GM13977 (cell line): Measurements from ENCODE around the gene CEACAM20.
A peak's percentile ranks its signal among the peaks of the same experiment; 100 is the strongest.

ENCODE experiments used
- DNase-seq: peaks from one replicate; pipeline ENCODE4 v3.0.0; 2012; ENCODE audit warnings: low spot score
- in situ Hi-C: fragments of 300-500 bp; cut with MboI; formaldehyde crosslinking; loops from one replicate; pipeline ENCODE4 v1.12.0; 2022; ENCODE audit warnings: low sequenced_read_pairs, low pct_unique_long_range_greater_than_20kb, mixed read lengths, inconsistent platforms; ENCODE audit not compliant: unreplicated experiment
- TF ChIP-seq, protein P1 (sequence below): IDR thresholded peaks from 2 replicates; pipeline ENCODE4 v1.5.1; 2012; ENCODE audit warnings: mild to moderate bottlenecking, control low read depth; ENCODE audit not compliant: insufficient read depth; ENCODE audit errors: extremely low read depth, missing control alignments

Gene CEACAM20

DNA sequence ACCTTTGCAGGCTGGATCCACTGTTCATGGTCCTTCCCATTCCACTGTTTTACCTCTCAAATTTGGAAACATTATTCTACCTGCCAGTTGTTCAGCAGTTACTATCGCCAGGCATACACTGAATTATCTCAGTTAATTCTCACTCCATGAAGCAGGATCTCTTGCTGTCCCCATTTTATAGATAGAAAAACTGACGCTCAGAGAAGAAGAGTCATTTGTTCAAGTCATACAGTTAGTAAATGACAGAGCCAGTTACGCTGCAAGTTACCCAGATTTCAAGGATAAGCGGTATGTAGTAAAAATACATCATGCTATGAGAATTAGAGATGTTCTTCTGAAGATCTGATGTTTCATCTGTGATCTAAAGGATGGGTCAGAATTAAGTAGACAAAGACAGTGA is 43.7 kb upstream of the CEACAM20 start:
- TF ChIP-seq, protein P1, sequence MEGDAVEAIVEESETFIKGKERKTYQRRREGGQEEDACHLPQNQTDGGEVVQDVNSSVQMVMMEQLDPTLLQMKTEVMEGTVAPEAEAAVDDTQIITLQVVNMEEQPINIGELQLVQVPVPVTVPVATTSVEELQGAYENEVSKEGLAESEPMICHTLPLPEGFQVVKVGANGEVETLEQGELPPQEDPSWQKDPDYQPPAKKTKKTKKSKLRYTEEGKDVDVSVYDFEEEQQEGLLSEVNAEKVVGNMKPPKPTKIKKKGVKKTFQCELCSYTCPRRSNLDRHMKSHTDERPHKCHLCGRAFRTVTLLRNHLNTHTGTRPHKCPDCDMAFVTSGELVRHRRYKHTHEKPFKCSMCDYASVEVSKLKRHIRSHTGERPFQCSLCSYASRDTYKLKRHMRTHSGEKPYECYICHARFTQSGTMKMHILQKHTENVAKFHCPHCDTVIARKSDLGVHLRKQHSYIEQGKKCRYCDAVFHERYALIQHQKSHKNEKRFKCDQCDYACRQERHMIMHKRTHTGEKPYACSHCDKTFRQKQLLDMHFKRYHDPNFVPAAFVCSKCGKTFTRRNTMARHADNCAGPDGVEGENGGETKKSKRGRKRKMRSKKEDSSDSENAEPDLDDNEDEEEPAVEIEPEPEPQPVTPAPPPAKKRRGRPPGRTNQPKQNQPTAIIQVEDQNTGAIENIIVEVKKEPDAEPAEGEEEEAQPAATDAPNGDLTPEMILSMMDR = no peak
- no peak for DNase-seq
- in situ Hi-C loops = no loop called here

DNA sequence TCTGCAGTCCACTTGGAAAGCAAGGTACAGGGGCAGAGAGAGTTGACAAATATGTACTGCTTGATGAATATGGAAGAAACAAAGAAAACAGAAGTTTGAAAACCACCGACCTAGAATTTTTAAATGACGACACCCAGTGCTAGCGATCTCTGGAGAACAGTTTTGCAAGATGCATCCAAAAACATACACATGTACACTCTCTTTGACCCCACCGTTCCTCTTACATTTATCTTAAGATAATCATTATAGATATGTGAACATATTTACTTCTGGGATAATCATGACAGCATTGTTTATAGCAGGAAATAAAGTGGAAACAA is 43.1 kb upstream of the CEACAM20 start:
- TF ChIP-seq, protein P1 = no peak
- in situ Hi-C loops = no loop called here
- no peak for DNase-seq

DNA sequence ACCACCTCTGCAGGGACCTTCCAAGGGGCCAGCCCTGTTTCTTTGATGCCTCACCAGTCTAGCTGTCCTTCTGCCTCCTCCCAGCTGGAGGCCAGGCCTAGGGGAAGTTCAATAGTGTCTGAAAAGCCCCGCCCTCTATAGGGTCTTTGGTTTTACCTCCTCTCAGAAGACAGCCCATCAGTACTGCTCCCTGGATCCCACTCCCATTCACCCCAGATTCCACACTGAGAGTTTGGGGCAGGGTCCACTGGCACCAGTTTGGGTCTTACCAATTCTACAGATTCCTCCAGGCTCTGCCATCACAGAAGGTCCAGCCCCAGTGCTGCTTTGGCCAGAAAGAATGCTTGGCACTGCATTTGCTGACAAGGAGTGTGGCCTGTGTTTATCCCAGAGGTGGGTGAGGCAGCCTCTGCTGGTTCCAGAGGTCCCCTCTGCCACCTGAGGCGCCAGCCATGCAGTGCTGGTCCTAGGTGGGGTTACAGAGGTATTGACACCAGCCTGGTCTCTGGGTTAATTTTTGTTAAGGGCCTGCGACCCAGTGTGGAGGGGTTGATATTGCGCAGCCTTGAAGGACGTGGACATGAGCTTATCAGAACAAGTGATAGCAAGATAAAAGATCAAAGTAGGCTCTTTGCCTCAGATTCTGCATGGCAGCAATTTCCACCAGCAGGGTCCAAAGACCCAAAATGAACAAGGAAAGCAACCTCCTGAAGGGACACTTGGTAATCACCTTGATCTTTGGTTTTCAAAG is 42.5 kb upstream of the CEACAM20 start:
- no peak for DNase-seq
- TF ChIP-seq, protein P1 = no peak
- in situ Hi-C loops = no loop called here

DNA sequence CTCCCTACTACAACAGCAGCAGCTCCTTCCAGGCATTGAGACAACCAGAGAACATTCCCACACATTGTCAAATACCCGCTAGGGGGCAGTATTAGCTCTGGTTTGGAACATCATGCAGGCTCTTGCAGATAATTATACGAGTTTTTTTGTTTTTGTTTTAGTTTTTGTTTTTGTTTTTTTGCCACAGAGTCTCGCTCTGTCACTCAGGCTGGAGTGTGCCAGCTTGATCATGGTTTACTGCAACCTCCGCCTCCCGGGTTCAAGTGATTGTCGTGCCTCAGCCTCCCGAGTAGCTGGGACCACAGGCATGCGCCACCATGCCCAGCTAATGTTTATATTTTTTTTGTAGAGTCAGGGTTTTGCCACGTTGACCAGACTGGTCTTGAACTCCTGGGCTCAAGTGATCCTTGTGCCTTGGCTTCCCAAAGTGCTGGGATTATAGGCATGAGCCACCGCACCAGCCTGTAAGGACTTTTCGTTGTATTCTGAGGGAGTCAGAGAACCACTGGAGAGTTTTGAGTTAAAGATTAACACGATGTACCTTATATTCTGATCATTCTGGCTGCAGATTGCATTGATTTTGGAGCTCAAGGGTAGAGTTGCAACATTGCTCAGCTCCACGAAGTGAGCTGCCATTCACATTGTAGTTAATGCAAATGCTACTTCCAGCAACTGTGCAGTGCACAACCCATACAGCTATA is 41.7 kb upstream of the CEACAM20 start:
- peak; percentile 69 for DNase-seq
- TF ChIP-seq, protein P1 = peak; percentile 68
- in situ Hi-C loops = no loop called here

DNA sequence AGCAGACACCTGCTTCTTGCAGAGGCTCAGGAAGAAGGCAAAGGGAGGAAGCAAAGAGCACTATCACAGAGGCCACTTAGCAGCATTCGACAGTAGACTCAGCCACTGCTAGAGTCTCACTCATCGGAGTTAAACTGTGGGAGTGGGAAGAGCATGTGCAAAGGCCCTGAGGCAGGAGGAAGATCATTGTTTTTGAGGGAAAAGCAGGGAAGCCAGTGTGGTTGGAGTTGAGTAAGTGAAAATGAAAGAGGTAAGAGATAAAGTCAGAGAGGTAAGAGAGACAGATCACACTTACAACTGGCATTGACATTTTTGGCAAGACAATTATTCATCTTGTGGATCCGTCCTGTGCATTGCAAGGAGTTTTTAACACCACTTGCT is 41.1 kb upstream of the CEACAM20 start:
- no peak for DNase-seq
- TF ChIP-seq, protein P1 = no peak
- in situ Hi-C loops = no loop called here

DNA sequence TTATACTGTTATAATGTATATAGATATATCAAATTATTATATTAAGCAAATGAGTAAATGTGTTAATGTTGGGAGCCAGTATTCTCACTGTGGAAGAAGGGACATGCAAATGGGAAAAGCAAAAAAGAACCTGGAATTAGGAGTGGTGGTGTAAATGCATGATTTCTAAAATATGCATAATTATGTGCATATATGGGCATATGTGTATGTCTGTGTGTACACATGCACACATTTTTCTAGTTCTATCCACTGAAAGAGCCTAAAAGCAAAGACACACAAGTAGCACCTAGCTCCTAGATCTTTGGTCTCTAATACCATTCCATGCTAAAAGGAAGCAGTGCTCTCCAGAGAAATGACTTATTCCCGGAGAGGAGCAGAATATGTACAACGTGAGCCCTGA is 38.3 kb upstream of the CEACAM20 start:
- TF ChIP-seq, protein P1 = no peak
- in situ Hi-C loops = no loop called here
- DNase-seq = no peak
